Skeletal muscle satellite cell (primary cell): ENCODE data around the gene LRRC10B.

Source experiments
- H3K27me3 ChIP-seq: 2 replicates; pipeline ENCODE4 v1.7.0; 2013; ENCODE audit warnings: low read length; ENCODE audit not compliant: control insufficient read depth, insufficient read depth
- H3K36me3 ChIP-seq: 2 replicates; pipeline ENCODE4 v1.7.0; 2013; ENCODE audit warnings: mild to moderate bottlenecking, control low read depth, low read length; ENCODE audit not compliant: insufficient read depth
- H3K4me1 ChIP-seq: 2 replicates; pipeline ENCODE4 v1.7.0; 2013; ENCODE audit warnings: low read length; ENCODE audit not compliant: control insufficient read depth, insufficient read depth
- H3K4me2 ChIP-seq: 2 replicates; pipeline ENCODE4 v1.7.0; 2013; ENCODE audit warnings: mild to moderate bottlenecking, low read length
- H3K4me3 ChIP-seq: 2 replicates; pipeline ENCODE4 v1.7.0; 2013; ENCODE audit warnings: low read length
- H3K9ac ChIP-seq: 2 replicates; pipeline ENCODE4 v1.7.0; 2013; ENCODE audit warnings: mild to moderate bottlenecking, low read depth, low read length, moderate library complexity
- H3K9me3 ChIP-seq: replicated peaks from 2 replicates; pipeline ENCODE4 v1.7.0; 2013; ENCODE audit warnings: mild to moderate bottlenecking, control low read depth, low read length

The LRRC10B gene

GRCh38 chr11:61526229-61526628 is 17.7 kb downstream of the LRRC10B start:
- H3K4me3 ChIP-seq, result no peak overlapping the region
- H3K4me1 ChIP-seq, result no peaks in the 10 kb centered on the region
- H3K27me3 ChIP-seq, result peaks cover 74% of the 10 kb centered on the region
- no peaks in the 10 kb centered on the region for H3K36me3 ChIP-seq
- H3K4me2 ChIP-seq, result no peak overlapping the region
- H3K9me3 ChIP-seq, result no peaks in the 10 kb centered on the region
- H3K9ac ChIP-seq, result no peak overlapping the region

GRCh38 chr11:61526956-61527731 is 18.6 kb downstream of the LRRC10B start:
- H3K9me3 ChIP-seq, result no peaks in the 10 kb centered on the region
- H3K27me3 ChIP-seq, result peaks cover 74% of the 10 kb centered on the region
- H3K4me3 ChIP-seq, result no peak overlapping the region

GRCh38 chr11:61528114-61528513 is 19.6 kb downstream of the LRRC10B start:
- no peak overlapping the region for H3K4me3 ChIP-seq
- H3K4me2 ChIP-seq, result no peak overlapping the region
- H3K9me3 ChIP-seq, result no peaks in the 10 kb centered on the region
- no peaks in the 10 kb centered on the region for H3K4me1 ChIP-seq
- H3K36me3 ChIP-seq, result no peaks in the 10 kb centered on the region
- no peak overlapping the region for H3K9ac ChIP-seq
- peaks cover 72% of the 10 kb centered on the region for H3K27me3 ChIP-seq

More at GRCh38 chr11:61526956-61527731, 18.6 kb downstream of the LRRC10B start:
- no peak overlapping the region for H3K9ac ChIP-seq
- H3K4me1 ChIP-seq, result no peaks in the 10 kb centered on the region
- H3K4me2 ChIP-seq, result no peak overlapping the region
- H3K36me3 ChIP-seq, result no peaks in the 10 kb centered on the region

- Histone ChIP-seq H3K27me3 (peaks cover 72% of the 10 kb centered on the region), H3K9ac (no peak overlapping the region), H3K4me2 (no peak overlapping the region), H3K36me3 (no peaks in the 10 kb centered on the region), H3K9me3 (no peaks in the 10 kb centered on the region), H3K4me3 (no peak overlapping the region), H3K4me1 (no peaks in the 10 kb centered on the region)
These were observed 21.1 kb downstream of the LRRC10B start for GRCh38 chr11:61529537-61530225.

- Histone ChIP-seq H3K4me2 (no peak overlapping the region), H3K27me3 (peaks cover 73% of the 10 kb centered on the region), H3K4me1 (no peaks in the 10 kb centered on the region), H3K4me3 (no peak overlapping the region), H3K36me3 (no peaks in the 10 kb centered on the region), H3K9me3 (no peaks in the 10 kb centered on the region), H3K9ac (no peak overlapping the region)
These were observed 22.5 kb downstream of the LRRC10B start for GRCh38 chr11:61531044-61531443.

- Histone ChIP-seq H3K9me3 (no peaks in the 10 kb centered on the region), H3K4me1 (no peaks in the 10 kb centered on the region), H3K36me3 (no peaks in the 10 kb centered on the region), H3K27me3 (peaks cover 67% of the 10 kb centered on the region), H3K9ac (no peak overlapping the region), H3K4me3 (no peak overlapping the region), H3K4me2 (no peak overlapping the region)
These were observed 23.8 kb downstream of the LRRC10B start for GRCh38 chr11:61532134-61533038.

- no peak overlapping the region for H3K4me2 ChIP-seq
These were observed 24.5 kb downstream of the LRRC10B start for GRCh38 chr11:61533039-61533375.

GRCh38 chr11:61533401-61533800 is 24.9 kb downstream of the LRRC10B start:
- no peaks in the 10 kb centered on the region for H3K9me3 ChIP-seq
- no peaks in the 10 kb centered on the region for H3K4me1 ChIP-seq
- H3K9ac ChIP-seq, result no peak overlapping the region
- peaks cover 65% of the 10 kb centered on the region for H3K27me3 ChIP-seq
- H3K4me2 ChIP-seq, result no peak overlapping the region
- no peak overlapping the region for H3K4me3 ChIP-seq
- no peaks in the 10 kb centered on the region for H3K36me3 ChIP-seq

More at GRCh38 chr11:61533039-61533375, 24.5 kb downstream of the LRRC10B start:
- H3K4me1 ChIP-seq, result no peaks in the 10 kb centered on the region
- no peak overlapping the region for H3K4me3 ChIP-seq
- peaks cover 66% of the 10 kb centered on the region for H3K27me3 ChIP-seq
- no peaks in the 10 kb centered on the region for H3K36me3 ChIP-seq
- H3K9ac ChIP-seq, result no peak overlapping the region
- no peaks in the 10 kb centered on the region for H3K9me3 ChIP-seq

- no peaks in the 10 kb centered on the region for H3K36me3 ChIP-seq
These were observed 25.7 kb downstream of the LRRC10B start for GRCh38 chr11:61534025-61534932.

GRCh38 chr11:61534933-61535839 is 26.6 kb downstream of the LRRC10B start:
- Histone ChIP-seq H3K9ac (no peak overlapping the region), H3K27me3 (peaks cover 63% of the 10 kb centered on the region), H3K4me3 (no peak overlapping the region)

More at GRCh38 chr11:61534025-61534932, 25.7 kb downstream of the LRRC10B start:
- H3K27me3 ChIP-seq, result peaks cover 65% of the 10 kb centered on the region
- no peak overlapping the region for H3K4me2 ChIP-seq
- no peak overlapping the region for H3K4me3 ChIP-seq
- H3K9ac ChIP-seq, result no peak overlapping the region
- H3K9me3 ChIP-seq, result no peaks in the 10 kb centered on the region
- H3K4me1 ChIP-seq, result no peaks in the 10 kb centered on the region

More at GRCh38 chr11:61534933-61535839, 26.6 kb downstream of the LRRC10B start:
- Histone ChIP-seq H3K36me3 (no peaks in the 10 kb centered on the region), H3K9me3 (no peaks in the 10 kb centered on the region), H3K4me1 (peaks cover 4% of the 10 kb centered on the region), H3K4me2 (no peak overlapping the region)
